Esophagus squamous epithelium (tissue), 4 donors: ENCODE data around the gene MRRF.

Source experiments
- CTCF ChIP-seq, 6 experiments: fragments of 450-650 bp in 4 of 6; fragments of 200-600 bp in 2 of 6; sonication (generic) in 2 of 6; IDR thresholded peaks; one replicate each; pipeline ENCODE4 v1.5.1; 2016 to 2019; ENCODE audit warnings: antibody characterized with exemption in 6 of 6, mild to moderate bottlenecking in 4 of 6, moderate library complexity in 4 of 6
- POLR2A ChIP-seq, 4 donors: fragments of 450-650 bp; IDR thresholded peaks; one replicate each; pipeline ENCODE4 v1.6.1; 2017; ENCODE audit warnings: antibody characterized with exemption in 4 of 4, mild to moderate bottlenecking in 4 of 4, moderate library complexity in 3 of 4

DNA sequence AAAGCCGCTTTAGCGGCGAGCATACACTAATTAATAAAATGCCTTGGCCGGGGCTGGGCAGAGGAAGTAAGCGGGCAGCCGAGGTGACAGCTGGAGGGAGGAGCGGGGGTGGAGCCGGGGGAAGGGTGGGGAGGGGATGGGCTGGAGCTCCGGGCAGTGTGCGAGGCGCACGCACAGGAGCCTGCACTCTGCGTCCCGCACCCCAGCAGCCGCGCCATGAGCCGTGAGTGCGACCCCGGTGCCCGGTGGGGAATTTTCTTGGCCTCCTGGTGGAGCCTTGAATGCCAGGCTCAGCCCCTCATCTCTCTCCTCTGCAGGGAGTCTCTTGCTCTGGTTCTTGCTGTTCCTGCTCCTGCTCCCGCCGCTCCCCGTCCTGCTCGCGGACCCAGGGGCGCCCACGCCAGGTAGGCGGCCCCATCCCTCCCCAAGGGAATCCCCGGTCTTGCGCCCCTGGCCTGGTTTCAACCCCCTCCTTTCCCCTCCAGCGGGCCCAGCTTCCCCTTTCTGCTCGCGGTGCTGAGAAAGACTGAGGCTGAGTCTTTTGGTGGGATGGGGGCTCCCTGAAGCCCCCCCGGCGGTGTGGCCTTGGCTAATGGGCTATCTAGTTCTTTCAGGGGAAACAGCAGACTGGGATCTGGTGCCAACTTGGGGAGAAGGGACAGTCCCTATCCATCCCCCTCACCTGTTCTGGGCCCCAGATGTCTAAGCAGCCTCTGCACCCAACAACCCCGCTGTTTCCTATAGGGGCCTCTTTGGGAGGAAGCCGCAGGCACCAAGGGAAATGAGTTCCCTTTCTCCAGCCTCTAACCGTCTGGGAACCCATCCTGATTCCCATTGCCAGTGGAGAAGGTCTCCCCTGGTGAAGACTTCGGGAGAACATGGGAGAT, 106.4 kb downstream of the MRRF start, which contains the start of gene PTGS1:
- TF ChIP-seq CTCF (IDR thresholded peaks at IDR 0.05): no peak
- TF ChIP-seq POLR2A (IDR thresholded peaks at IDR 0.05): peak in 1 of 4 donors; percentile 50
